BLaER1 treated with 17β-estradiol and CSF1 and Interleukin-3, amounts not matched to agents 10 nM and 100 nM (cell line): ENCODE results near the gene RRBP1.

Source experiments
- H3K27ac ChIP-seq, 11 experiments: shearing (Covaris generic); formaldehyde crosslinking; 2 replicates each; pipeline ENCODE4 v1.8.1; 2022
- H3K27me3 ChIP-seq, 11 experiments: shearing (Covaris generic); formaldehyde crosslinking; 2 replicates each; pipeline ENCODE4 v1.8.1; 2022
- H3K36me3 ChIP-seq, 11 experiments: shearing (Covaris generic); formaldehyde crosslinking; 2 replicates each; pipeline ENCODE4 v1.8.1; 2022
- H3K4me1 ChIP-seq, 10 experiments: shearing (Covaris generic); formaldehyde crosslinking; 2 replicates each; pipeline ENCODE4 v1.8.1; 2022
- H3K4me2 ChIP-seq, 11 experiments: shearing (Covaris generic); formaldehyde crosslinking; 2 replicates each; pipeline ENCODE4 v1.8.1; 2022
- H3K4me3 ChIP-seq, 10 experiments: shearing (Covaris generic); formaldehyde crosslinking; 2 replicates each; pipeline ENCODE4 v1.8.1; 2022
- H3K9ac ChIP-seq, 11 experiments: shearing (Covaris generic); formaldehyde crosslinking; 2 replicates each; pipeline ENCODE4 v1.8.1; 2022
- H3K9me3 ChIP-seq, 11 experiments: shearing (Covaris generic); formaldehyde crosslinking; replicated peaks in 1 of 11; 2 replicates each; pipeline ENCODE4 v1.8.1; 2022
- H4K20me1 ChIP-seq, 11 experiments: shearing (Covaris generic); formaldehyde crosslinking; 2 replicates each; pipeline ENCODE4 v1.8.1; 2022
- Cebpa-rat ChIP-seq, 11 experiments: shearing (Covaris generic); IDR thresholded peaks; 2 replicates each; pipeline ENCODE4 v1.8.1; 2022

RRBP1 gene

DNA sequence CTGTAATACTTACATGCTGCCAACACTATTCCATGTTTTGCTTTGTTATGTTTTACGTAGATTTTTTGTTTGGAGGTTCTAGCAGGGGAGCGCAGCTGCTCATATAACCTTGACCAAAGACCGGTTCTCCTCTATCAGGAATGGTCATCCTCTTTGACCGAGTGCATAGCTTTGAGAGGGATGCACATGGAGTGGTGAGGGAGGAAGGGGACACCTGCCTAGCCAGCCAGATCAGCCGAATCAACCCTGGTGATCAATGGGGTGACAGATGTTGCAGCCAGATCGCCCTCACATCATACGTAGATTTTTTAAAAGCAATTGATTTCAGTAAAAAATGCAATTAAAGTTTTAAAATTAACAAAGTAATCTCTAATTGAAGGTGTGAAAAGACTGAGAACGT lies 105.8 kb downstream of the RRBP1 start:
- Histone ChIP-seq H3K27ac (no peak overlapping the region), H3K9me3 (peaks cover 0 to 4% (median 0%) of the 10 kb centered on the region in 11 experiments; a peak in 1 of 22 replicates), H3K4me3 (no peak overlapping the region), H3K27me3 (peaks cover 4 to 19% (median 11%) of the 10 kb centered on the region in 11 experiments; a peak in 10 of 22 replicates), H3K4me1 (peaks cover under 1 to 26% (median 17%) of the 10 kb centered on the region in 10 experiments; a peak in 17 of 20 replicates), H3K4me2 (no peak overlapping the region), H3K36me3 (peaks cover 0 to 4% (median 0%) of the 10 kb centered on the region in 11 experiments; a peak in 2 of 22 replicates), H4K20me1 (peaks cover 0 to 97% (median 29%) of the 10 kb centered on the region in 11 experiments; a peak in 14 of 22 replicates), H3K9ac (no peak overlapping the region)
- no peak for TF ChIP-seq Cebpa-rat (IDR thresholded peaks at IDR 0.05)

DNA sequence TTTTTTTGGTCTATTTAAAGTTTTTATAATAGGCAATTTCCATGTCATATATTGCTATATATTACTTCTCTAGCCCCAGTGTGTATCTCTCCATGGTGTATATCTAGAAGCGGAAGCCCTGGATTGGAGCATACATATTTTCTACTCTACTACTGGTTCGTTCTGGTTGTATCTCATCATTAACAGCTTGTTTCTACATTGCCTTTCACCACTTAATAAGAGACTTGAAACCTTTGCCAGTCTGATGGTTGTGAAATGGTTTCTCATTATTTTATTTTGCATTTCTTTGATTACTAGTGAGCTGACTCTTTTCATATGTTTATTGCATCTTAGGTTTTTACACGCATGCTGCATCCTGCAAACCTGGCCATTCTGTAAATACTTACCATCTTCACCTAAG lies 108.6 kb downstream of the RRBP1 start:
- Histone ChIP-seq H3K4me2 (peak overlapping the region in 6 of 11 experiments; percentile 14 to 92 (median 57); a peak in 7 of 22 replicates), H3K27me3 (peaks cover 12 to 33% (median 29%) of the 10 kb centered on the region in 11 experiments), H3K4me1 (peaks cover 11 to 39% (median 27%) of the 10 kb centered on the region in 10 experiments), H3K4me3 (no peak overlapping the region), H3K9me3 (no peaks in the 10 kb centered on the region), H4K20me1 (peaks cover 0 to 77% (median 34%) of the 10 kb centered on the region in 11 experiments; a peak in 14 of 22 replicates), H3K27ac (no peak overlapping the region), H3K9ac (no peak overlapping the region), H3K36me3 (no peaks in the 10 kb centered on the region; a peak in 1 of 22 replicates)
- no peak for TF ChIP-seq Cebpa-rat (IDR thresholded peaks at IDR 0.05)

DNA sequence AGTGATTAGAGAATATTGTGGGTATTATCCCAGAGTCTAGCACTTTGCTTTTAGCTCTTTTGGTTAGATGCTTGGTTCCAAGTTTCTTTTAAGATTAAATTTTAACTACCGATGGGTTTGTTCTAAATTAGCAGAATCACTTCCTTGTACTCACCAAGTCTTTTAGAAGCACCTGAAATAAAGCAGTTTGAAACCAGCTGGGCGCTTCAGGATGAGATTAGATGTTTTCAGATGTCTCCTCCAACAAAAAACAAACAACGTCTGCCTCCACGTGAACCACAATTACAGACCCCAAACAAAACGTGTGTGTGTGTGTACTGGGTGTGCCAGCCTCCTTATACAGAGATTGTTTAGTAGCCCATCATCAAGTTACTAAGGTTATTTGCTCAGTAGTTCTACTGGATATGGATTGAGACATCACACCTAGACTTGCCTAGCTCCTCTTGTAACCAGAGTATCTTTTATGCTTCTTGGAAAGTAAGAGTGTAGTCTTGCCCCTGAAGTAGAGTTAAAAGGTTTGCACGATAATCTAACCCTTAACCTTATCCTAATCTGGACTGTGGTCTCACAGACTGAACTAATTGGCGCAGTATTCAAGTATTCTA lies 109.9 kb downstream of the RRBP1 start:
- no peak overlapping the region for H3K27ac ChIP-seq
- H3K9ac ChIP-seq, result 0 out of 22 replicates have a peak overlapping the region, but pooled peaks of 1 of the 11 experiments have one; percentile 3
- TF ChIP-seq Cebpa-rat (IDR thresholded peaks at IDR 0.05), result no peak
- H3K4me2 ChIP-seq, result peak overlapping the region; percentile 81 to 98 (median 92); a peak in 21 of 22 replicates
- H3K27me3 ChIP-seq, result peaks cover 19 to 47% (median 43%) of the 10 kb centered on the region in 11 experiments
- H3K4me1 ChIP-seq, result peaks cover 11 to 39% (median 27%) of the 10 kb centered on the region in 10 experiments
- no peaks in the 10 kb centered on the region; a peak in 1 of 22 replicates for H3K36me3 ChIP-seq
- no peak overlapping the region for H3K4me3 ChIP-seq
- H3K9me3 ChIP-seq, result no peaks in the 10 kb centered on the region
- H4K20me1 ChIP-seq, result peaks cover 0 to 65% (median 34%) of the 10 kb centered on the region in 11 experiments; a peak in 14 of 22 replicates

DNA sequence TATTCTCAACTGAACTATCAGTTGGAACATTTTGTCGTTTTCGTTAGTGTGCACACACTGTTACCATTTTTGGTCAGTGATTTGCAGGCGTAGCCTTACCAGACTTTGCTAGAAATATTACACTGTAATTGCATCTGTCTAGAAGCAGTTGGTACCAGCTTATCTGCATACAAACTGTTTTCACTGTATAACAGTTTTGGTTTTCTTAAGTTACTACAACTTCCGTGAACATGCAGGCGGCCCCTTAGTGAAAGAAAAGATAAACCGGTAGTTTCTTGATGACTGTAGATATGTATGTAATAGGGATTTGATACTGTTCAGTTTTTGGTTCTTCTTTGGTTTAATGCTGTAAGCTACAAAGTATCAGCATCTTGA lies 110.9 kb downstream of the RRBP1 start:
- Histone ChIP-seq H3K9me3 (peaks cover 0 to 7% (median 0%) of the 10 kb centered on the region in 11 experiments; a peak in 1 of 22 replicates), H3K9ac (peak overlapping the region in 8 of 11 experiments; percentile 80 to 89 (median 84); a peak in 10 of 22 replicates), H3K4me1 (peaks cover 11 to 39% (median 27%) of the 10 kb centered on the region in 10 experiments), H3K27ac (no peak overlapping the region), H4K20me1 (peaks cover 0 to 55% (median 33%) of the 10 kb centered on the region in 11 experiments; a peak in 14 of 22 replicates), H3K4me2 (peak overlapping the region; percentile 81 to 98 (median 92)), H3K36me3 (no peaks in the 10 kb centered on the region; a peak in 1 of 22 replicates), H3K4me3 (peak overlapping the region; percentile 83 to 99 (median 88)), H3K27me3 (peaks cover 19 to 49% (median 45%) of the 10 kb centered on the region in 11 experiments)
- no peak for TF ChIP-seq Cebpa-rat (IDR thresholded peaks at IDR 0.05)

GRCh38 chr20:17570347-17571152 lies 111.5 kb downstream of the RRBP1 start:
- peak overlapping the region; percentile 26 to 79 (median 68) for H3K27ac ChIP-seq

DNA sequence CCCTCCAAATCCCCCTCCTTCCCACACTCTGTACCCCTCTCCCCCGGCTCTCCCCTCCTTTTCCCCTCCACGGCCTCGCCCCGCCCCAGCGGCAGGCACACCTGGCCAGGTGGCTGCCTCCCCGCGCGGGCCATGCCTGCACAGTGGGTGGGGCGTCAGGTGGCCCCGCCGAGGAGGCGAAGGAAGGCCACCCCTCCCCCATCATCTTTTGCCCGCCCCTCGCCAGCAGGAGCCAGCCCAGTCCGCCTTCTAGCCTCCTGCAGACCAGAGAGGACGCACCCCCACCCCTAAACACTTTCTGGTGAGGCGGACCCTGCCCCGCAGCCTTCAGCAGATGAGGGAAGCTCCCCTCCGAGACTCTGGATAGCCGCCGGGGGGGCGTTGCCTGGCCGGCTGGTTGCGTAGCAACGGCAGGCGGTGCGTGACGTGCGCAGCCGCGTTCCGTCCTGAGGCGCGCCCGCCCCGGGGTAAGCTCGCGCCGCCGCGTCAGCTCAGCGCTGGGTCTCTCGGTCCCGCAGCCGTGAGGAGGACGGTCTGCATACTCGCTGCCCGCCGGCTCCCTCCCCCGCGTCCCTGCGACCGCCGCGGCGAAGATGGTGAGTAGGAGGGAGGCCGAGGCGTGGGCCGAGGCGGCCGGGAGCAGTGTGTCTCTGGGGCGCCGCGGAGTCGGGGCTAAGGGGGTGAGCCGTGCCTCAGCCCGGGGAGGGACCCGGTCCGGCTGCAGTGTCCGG lies 112.3 kb downstream of the RRBP1 start, which contains the start of gene DSTN:
DSTN (plus strand) TSS at position 460 of the 731 bp plus-strand sequence; CDS start at position 594, 134 bp downstream.
- peaks cover 0 to 42% (median 33%) of the 10 kb centered on the region in 11 experiments; a peak in 14 of 22 replicates for H4K20me1 ChIP-seq

More at GRCh38 chr20:17570347-17571152, 111.5 kb downstream of the RRBP1 start:
- peak overlapping the region; percentile 83 to 99 (median 88) for H3K4me3 ChIP-seq
- H3K4me1 ChIP-seq, result peaks cover 11 to 39% (median 27%) of the 10 kb centered on the region in 10 experiments
- H3K4me2 ChIP-seq, result peak overlapping the region; percentile 81 to 98 (median 92)
- H3K27me3 ChIP-seq, result peaks cover 19 to 49% (median 45%) of the 10 kb centered on the region in 11 experiments
- no peaks in the 10 kb centered on the region for H3K36me3 ChIP-seq
- TF ChIP-seq Cebpa-rat (IDR thresholded peaks at IDR 0.05), result no peak
- H3K9ac ChIP-seq, result peak overlapping the region; percentile 73 to 89 (median 83)
- H4K20me1 ChIP-seq, result peaks cover 0 to 49% (median 33%) of the 10 kb centered on the region in 11 experiments; a peak in 14 of 22 replicates
- peaks cover 0 to 8% (median 0%) of the 10 kb centered on the region in 11 experiments; a peak in 1 of 22 replicates for H3K9me3 ChIP-seq

GRCh38 chr20:17568972-17569521 lies 113.0 kb downstream of the RRBP1 start:
- no peaks in the 10 kb centered on the region for H3K36me3 ChIP-seq
- peak overlapping the region; percentile 33 to 99 (median 85); a peak in 19 of 20 replicates for H3K4me3 ChIP-seq
- peaks cover 0 to 34% (median 32%) of the 10 kb centered on the region in 11 experiments; a peak in 14 of 22 replicates for H4K20me1 ChIP-seq
- H3K27me3 ChIP-seq, result peaks cover 19 to 49% (median 45%) of the 10 kb centered on the region in 11 experiments
- H3K9me3 ChIP-seq, result peaks cover 0 to 8% (median 0%) of the 10 kb centered on the region in 11 experiments; a peak in 1 of 22 replicates
- H3K4me2 ChIP-seq, result peak overlapping the region; percentile 60 to 98 (median 90)
- peak overlapping the region in 1 of 11 experiments; percentile 17; a peak in 1 of 22 replicates for H3K9ac ChIP-seq
- peaks cover 11 to 37% (median 27%) of the 10 kb centered on the region in 10 experiments for H3K4me1 ChIP-seq
- H3K27ac ChIP-seq, result no peak overlapping the region
- no peak for TF ChIP-seq Cebpa-rat (IDR thresholded peaks at IDR 0.05)

More for the DNA sequence above, 112.3 kb downstream of the RRBP1 start, which contains the start of gene DSTN:
- H3K4me2 ChIP-seq, result peak within 1 kb of the TSS; percentile 81 to 98 (median 92)
- H3K4me1 ChIP-seq, result peaks cover 11 to 39% (median 27%) of the 10 kb centered on the region in 10 experiments
- peaks cover 0 to 8% (median 0%) of the 10 kb centered on the region in 11 experiments; a peak in 1 of 22 replicates for H3K9me3 ChIP-seq
- peak within 1 kb of the TSS; percentile 26 to 79 (median 68) for H3K27ac ChIP-seq
- H3K4me3 ChIP-seq, result peak within 1 kb of the TSS; percentile 83 to 99 (median 88)
- H3K9ac ChIP-seq, result peak within 1 kb of the TSS; percentile 73 to 89 (median 83)
- H3K27me3 ChIP-seq, result peaks cover 19 to 49% (median 45%) of the 10 kb centered on the region in 11 experiments
- no peaks in the 10 kb centered on the region for H3K36me3 ChIP-seq
- no peak for TF ChIP-seq Cebpa-rat (IDR thresholded peaks at IDR 0.05)
